T follicular helper cell (primary cell): Measurements from ENCODE around the gene MARVELD1.

ENCODE experiments used
- DNase-seq: peaks from one replicate; pipeline ENCODE4 v3.0.0-alpha.2; 2020; ENCODE audit warnings: low read depth

MARVELD1 gene

DNA sequence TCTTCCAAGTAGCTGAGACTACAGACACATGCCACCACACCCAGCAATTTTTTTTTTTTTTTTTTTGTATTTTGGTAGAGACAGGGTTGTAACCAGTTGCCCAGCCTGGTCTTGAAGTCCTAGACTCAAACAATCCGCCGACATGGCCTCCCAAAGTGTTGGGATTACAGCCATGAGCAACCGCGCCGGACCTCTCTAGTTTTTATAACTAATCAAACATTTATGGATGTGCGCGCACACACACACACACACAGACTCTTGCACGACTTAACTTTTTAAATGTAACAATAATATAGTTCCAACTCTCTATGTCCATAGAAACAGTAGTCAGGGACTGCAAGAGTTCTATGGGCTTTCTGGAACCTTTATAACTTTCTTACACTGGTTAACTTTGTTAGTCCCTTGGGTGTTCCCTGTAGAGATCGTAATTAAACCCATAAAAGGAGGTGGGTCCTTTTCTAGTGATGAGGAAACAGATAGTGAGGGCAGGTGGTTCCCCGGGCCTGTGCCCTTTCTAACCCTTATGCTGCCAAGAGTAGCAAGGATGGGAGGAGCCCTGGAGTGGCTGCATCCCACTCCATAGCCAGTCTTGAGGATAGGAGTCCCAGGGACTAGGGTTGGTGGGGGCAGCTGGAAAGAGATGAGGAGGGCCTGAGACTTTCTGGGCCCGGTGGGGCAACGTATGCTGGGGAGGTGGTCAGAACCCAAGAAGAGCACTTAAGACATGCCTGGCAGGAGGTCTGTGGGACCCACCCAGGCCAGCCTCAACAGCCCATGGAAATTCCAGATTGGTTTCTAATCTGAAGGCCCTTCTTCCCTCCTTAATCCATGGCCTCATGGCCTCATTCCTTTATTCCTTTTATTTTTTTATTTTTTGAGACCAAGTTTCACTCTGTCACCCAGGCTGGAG lies 8.6 kb downstream of the MARVELD1 start:
- DNase-seq, result no peak

- DNase-seq, result no peak
Measured at GRCh38 chr10:97723001-97723400, 9.5 kb downstream of the MARVELD1 start.

DNA sequence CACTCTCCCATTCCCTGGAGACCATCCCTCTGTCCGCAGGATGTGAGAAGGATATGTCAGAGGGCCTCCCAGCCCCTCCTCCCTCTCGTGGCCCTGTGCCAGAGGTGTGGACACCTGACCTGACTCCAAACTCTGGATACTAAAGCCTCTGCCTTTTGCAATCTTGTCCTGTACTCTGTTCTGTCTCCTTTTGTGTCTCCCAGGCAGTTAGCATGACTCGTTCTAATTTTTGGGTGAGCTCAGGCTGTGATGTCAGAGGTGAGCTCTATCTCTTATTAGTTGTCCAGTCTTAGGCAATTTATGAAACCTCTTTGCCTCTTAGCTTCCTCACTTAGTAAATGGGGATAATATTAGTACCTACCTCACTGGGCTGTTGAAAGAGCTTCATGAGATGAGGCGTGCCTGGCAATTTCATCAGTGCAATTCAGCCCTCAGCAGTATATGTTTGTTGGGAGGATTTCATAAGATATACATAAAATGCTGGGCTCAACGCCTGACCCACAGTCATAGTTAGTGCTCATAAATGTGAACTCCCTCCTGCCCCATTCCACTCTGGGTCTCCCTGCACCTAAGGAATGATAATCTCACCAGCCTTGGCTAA lies 10.9 kb downstream of the MARVELD1 start:
- no peak for DNase-seq

GRCh38 chr10:97726636-97727178 lies 13.2 kb downstream of the MARVELD1 start:
- no peak for DNase-seq

DNA sequence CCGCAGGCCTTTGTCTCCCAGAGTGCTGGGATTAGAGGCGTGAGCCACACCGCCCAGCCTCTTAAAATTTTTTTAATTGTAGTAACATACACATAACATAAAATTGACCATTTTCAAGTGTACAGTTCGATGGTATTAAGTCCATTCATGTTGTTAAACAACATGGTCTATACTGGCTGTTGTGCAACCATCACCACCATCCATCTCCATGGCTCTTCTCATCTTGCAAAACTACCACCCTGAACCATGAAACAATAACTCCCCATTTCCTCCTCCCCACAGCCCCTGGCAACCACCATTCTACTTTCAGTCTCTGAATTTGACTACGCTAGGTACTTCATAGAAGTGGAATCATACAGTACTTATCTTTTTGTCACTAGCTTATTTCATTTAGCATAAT lies 15.5 kb downstream of the MARVELD1 start:
- DNase-seq, result no peak

DNA sequence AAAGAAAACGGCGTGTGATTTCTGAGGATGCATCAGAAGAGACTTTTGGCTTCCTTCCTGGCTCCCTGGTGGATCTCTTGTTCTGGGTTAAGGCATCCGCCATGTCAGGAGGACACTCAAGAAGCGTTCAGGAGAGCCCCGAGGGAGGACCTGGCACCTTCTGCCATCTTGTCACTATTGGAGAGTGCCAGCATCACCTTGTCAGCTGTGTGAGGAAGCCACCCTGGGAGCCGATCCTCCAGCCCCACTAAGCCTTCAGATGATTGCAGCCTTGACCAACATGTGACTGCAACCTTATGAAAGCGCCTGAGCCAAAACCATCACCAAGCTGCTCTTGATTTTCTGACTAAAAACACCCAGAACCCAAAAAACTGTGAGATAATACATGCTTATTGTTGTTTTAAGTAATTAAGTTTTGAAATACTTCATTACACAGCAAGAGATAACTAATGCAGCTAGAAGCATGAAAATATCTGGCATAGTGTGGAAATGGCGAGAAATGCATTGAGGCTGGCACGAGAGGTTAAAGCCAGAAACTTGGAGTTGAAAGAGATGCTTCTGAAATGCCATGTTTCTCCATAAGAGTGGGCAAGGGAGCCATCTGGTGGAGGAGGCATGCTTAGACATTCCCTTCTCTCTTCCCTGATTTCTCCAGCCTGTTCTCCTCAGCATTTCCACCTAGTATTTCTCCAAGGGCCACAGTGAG lies 18.0 kb downstream of the MARVELD1 start:
- DNase-seq, result peak; percentile 50

DNA sequence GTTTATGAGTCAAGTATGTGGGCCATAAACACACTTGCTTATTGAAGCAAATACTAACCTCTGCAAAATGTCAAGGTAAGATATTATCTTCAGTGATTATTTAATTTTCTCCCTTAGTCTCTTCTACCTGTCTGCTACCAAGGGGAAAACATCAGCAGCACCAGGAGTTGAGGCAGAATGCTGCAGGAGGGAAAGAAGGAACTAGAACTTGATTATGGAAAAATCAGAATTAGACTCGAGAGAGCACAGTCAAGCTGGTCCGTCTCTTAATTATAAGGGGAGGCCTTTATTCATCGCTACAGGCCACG lies 18.5 kb downstream of the MARVELD1 start:
- DNase-seq, result no peak

DNA sequence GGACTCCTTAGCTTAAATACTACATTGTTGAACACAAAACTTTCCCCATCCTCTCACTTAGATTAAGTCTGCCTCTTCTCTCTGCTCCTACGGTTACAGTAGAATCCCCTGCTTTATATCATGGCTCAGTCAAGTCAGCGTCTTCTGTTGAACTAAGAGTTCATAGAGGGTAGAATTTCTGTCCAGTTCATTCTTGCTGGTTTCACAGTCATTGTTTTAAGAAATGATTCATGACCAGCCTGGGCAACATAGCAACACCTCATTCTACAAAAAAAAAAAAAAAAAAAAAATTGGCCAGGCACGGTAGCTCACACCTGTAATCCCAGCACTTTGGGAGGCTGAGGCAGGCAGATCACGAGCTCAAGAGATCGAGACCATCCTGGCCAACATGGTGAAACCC lies 19.7 kb downstream of the MARVELD1 start:
- DNase-seq, result no peak

GRCh38 chr10:97734021-97734420 lies 20.5 kb downstream of the MARVELD1 start:
- no peak for DNase-seq

DNA sequence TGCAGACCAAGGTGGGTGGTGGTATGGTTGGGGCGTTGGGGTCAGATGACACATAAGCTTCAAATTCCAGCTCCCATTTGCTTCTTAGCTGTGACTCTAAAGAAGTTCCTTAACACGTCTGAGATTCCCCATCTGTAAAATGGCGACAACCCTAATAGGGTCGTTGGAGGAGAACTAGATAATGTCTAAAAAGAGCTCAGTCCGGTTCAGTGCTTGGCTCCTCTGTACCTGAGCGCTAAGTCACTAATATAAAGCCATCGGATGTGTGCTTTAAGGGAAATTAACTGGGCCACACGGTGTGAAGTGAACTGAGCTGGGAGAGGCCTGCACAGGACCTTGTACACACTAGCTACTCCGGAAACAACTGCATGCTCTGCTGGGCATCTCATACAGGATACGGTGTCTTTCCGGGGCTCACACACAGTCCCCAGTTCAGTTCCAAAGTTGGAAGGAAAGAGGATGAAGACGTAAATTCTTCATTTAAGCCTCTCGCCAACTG lies 22.9 kb downstream of the MARVELD1 start:
- no peak for DNase-seq

- DNase-seq, result peak; percentile 91
Measured at GRCh38 chr10:97736902-97737769, 23.6 kb downstream of the MARVELD1 start, which contains the start of gene ZFYVE27. ZFYVE27 (plus strand) TSS chr10:97737128; CDS start chr10:97738478, 1,350 bp downstream.

DNA sequence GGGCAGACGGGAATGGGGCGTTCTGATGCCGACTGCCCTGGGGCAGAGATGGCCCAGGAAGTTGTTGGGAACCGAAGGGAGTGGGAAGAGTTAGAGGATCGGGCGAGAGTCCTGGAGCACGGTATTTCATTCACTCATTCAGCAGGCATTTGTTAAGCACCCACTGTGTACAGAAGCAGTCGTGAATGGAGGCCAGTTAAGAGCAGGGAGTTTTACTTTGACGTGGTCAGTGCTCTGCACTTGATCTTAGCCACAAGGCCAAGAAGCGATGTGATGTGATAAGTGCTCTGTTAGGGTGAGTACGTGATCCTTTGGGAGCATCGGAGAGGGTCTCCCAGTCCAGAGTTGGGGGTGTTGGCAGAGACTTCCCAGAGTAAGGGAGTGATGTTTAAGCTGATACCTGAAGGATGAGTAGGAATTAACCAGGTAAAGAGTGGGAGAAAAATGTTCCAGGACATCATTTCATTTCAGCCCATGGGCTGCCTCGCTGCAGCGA lies 24.3 kb downstream of the MARVELD1 start:
- DNase-seq, result no peak

DNA sequence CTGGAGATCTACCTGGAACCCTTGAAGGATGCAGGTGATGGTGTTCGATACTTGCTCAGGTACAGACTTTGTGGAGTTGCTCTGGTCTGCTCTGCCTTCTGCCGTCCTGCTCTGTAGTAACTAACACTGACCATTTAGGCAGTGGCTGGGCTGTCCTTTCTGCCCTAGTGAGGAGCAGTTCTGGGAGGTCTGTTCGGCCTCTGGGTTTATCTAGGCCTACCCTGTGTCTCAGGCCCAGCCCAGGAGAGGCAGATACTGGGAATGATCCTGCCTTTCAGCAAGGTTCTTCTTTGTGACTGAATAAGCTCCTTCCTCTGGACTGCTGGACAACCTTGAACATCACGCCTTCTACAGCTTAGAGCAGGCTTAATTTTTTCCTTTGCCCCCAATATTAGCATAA lies 25.1 kb downstream of the MARVELD1 start:
- no peak for DNase-seq

DNA sequence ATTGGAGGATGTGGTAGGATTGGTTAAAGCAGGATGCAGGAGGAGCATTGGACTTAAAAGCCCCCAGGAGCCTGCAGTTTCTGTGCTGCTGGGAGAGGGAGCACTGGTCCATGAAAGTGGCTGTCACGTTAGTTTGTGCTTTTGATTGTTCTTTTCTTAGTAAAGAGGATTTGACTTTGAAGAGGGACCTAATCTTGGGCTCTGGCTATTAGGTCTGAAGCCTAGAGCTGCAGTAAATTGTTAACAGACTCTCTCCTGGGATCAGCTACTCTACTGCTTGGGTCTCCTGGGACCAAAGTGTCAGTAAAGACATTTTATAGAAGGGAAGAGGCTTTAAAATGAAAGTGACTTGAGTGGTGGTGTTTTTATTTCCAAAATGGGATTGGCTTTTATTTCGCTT lies 27.1 kb downstream of the MARVELD1 start:
- DNase-seq, result no peak

DNA sequence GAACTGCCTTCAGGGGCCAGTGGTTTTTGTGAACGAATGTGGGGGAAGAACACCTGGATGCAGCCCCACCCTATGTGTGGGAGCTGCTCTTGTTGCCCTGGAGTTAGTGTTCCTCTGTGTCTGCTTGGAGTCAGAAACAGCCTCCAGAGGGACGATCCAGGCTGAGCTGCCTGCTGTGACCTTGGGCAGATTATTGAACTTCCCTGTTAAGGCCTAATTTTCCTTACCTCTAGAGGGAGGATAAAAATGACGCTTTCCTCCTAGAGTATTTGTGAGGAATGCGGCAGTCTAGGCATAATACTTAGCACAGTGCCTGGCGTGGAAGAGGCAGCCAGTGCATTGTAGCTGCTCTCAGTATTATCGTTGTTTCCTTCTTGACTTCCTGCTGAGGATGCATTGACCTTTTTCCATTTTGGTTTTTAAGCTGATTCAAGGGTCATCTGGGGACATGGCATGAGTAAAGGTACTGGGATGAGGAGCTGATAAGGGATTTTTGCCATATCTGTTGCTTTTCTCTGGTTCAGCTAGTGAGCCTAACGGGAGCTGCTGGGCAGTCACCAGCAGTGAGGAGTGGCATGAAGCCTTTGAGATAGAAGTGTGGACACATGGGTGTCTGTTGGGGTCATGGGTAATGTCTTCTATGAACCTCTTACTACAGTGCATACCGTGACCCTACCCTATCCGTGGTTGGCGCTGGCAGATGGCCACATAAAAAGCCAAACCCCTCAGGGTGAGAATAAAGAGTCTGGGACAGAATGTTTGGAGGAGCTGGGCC lies 29.8 kb downstream of the MARVELD1 start:
- no peak for DNase-seq

GRCh38 chr10:97744405-97745035 lies 31.0 kb downstream of the MARVELD1 start:
- no peak for DNase-seq

DNA sequence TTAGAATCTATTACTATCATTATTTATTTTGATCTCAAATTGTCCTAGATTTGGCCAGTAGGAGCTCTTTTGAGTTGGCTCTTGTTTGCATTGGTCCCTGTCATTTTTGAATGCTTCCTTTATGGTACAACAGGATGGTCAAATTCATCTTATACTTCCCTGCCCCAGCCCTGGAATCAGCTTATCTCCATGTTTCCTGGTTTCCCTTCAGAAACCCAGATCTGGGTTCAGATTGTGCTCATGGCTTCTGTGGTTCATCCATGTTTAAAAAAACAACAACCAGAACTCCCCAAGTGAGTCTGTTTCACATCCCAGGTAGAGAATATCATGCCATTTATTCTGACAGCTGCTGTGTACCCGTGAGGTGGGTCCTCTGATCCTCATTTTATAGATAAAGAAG lies 34.0 kb downstream of the MARVELD1 start:
- no peak for DNase-seq

DNA sequence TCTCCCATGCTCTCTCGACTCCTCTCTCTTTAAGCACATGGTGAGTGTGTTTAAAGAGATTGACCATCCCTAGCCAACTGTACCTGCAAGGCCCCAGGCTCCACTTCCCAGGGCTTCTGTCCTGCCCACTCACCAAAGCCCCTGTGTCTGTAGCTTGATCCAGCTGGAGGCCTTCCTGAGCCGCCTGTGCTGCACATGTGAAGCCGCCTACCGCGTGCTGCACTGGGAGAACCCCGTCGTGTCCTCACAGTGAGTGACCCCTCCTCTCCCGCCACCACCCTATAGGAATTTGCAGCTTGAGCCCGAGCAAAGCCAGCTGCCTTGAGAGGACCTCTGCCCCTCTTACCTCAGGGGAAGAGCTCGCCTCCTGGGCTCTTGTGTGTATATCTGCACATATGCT lies 34.6 kb downstream of the MARVELD1 start:
- DNase-seq, result no peak

- DNase-seq, result no peak
Measured at GRCh38 chr10:97752956-97753355, 39.4 kb downstream of the MARVELD1 start.

GRCh38 chr10:97754726-97755125 lies 41.2 kb downstream of the MARVELD1 start:
- DNase-seq, result no peak
